Gastroesophageal sphincter (tissue), 4 donors: ENCODE data around the gene NUP93. TPM values are rescaled to one million over a fixed set of nuclear protein-coding genes. Genes with fewer than 3 reads are reported as not detected.

ENCODE experiments used
- ATAC-seq: fragments of 150-250 bp; one replicate; pipeline ENCODE4 v1.9.1; 2016; ENCODE audit warnings: mild to moderate bottlenecking, moderate library complexity
- H3K27ac ChIP-seq, 4 donors: fragments of 200-600 bp; sonication (generic) in 3 of 4; 1 replicate in 3 of 4; 2 replicates in 1 of 4; pipeline ENCODE4 v1.5.1; 2016 to 2019
- H3K27me3 ChIP-seq: fragments of 200-600 bp; sonication (generic); one replicate; pipeline ENCODE4 v1.5.1; 2019
- H3K36me3 ChIP-seq, 2 donors: fragments of 200-600 bp; sonication (generic); one replicate each; pipeline ENCODE4 v1.5.1; 2019; ENCODE audit warnings: control low read depth in 1 of 2
- H3K4me1 ChIP-seq, 3 donors: fragments of 200-600 bp; sonication (generic); 1 replicate in 2 of 3; 2 replicates in 1 of 3; pipeline ENCODE4 v1.5.1; 2016 to 2019; ENCODE audit warnings: control low read depth in 2 of 3
- H3K4me3 ChIP-seq, 2 donors: fragments of 200-600 bp; sonication (generic); one replicate each; pipeline ENCODE4 v1.5.1; 2019; ENCODE audit warnings: mild to moderate bottlenecking in 1 of 2, moderate library complexity in 1 of 2
- H3K9me3 ChIP-seq, 3 donors: fragments of 200-600 bp; sonication (generic); one replicate each; pipeline ENCODE4 v1.5.1; 2017 to 2019; ENCODE audit warnings: control low read depth in 2 of 3
- EP300 ChIP-seq: sonication (generic); formaldehyde crosslinking; IDR thresholded peaks from one replicate; pipeline ENCODE4 v1.6.1; 2017; ENCODE audit warnings: antibody characterized with exemption, mild to moderate bottlenecking
- POLR2A ChIP-seq, 2 donors: fragments of 450-650 bp; IDR thresholded peaks; one replicate each; pipeline ENCODE4 v1.6.1; 2017; ENCODE audit warnings: antibody characterized with exemption in 2 of 2, mild to moderate bottlenecking in 2 of 2, moderate library complexity in 1 of 2
- POLR2AphosphoS5 ChIP-seq: sonication (generic); formaldehyde crosslinking; IDR thresholded peaks from one replicate; pipeline ENCODE4 v1.6.1; 2017; ENCODE audit warnings: antibody characterized with exemption
- WGBS, 2 donors: methylation state at CpG; one replicate each; pipeline ENCODE4 v1.1.5; 2018; ENCODE audit warnings: low coverage in 1 of 2; 5-methylcytosine and 5-hydroxymethylcytosine counted together
- total RNA-seq, 4 donors: library from RNA; depleted of rRNA; stranded (reverse); fragments of >200 nt; gene quantifications; one replicate each; pipeline ENCODE4 v1.1.0, GENCODE V29; 2016
- TF ChIP-seq, protein P1 (sequence below), 4 experiments: fragments of 200-600 bp in 2 of 4; fragments of 450-650 bp in 2 of 4; sonication (generic) in 1 of 4; IDR thresholded peaks; one replicate each; pipeline ENCODE4 v1.5.1; 2017 to 2019; ENCODE audit warnings: antibody characterized with exemption in 4 of 4, mild to moderate bottlenecking in 2 of 4, moderate library complexity in 2 of 4

NUP93 gene
- total RNA-seq, 4 donors from 2014 or later, result 37.6 to 39.3 (median 38.9) TPM

DNA sequence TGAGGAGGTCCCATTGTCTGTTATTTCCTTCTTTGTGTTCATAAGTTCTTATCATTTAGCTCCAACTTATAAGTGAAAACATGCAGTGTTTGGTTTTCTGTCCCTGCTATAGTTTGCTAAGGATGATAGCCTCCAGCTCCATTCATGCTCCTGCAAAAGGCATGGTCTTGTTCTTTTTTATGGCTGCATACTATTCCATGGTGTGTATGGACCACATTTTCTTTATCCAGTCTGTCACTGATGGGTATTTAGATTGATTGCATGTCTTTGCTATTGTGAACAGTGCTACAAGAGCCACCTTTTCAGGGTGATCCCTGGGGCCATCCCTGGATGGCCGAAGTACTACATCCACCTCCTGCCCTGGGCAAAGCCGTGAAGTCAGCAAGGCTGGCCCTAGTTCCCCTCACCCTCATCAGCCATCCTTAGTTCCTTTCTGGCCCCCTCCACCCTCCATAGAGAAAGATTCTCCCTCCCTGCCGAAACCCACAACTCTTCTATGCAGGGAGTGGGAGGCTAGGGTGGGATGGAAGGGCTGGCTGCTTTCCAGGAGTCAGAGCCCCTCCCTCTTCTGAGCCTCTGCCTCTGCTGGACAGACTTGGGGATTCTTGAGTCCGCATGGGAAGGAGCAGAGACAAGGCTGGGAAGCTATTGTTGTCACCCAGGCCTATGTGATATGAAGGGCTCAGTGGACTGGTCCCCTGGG is 39.4 kb upstream of the NUP93 start:
- WGBS, 2 donors, result 80% methylated on average over 2 of the region's 4 CpGs; no CpG with 5 or more reads in 1 of the 2 donors
- H3K27ac ChIP-seq, result no peak overlapping the region
- no peak for ATAC-seq
- H3K36me3 ChIP-seq, result no peaks in the 10 kb centered on the region
- no peak overlapping the region for H3K4me3 ChIP-seq
- no peaks in the 10 kb centered on the region for H3K27me3 ChIP-seq
- H3K4me1 ChIP-seq, result no peaks in the 10 kb centered on the region
- no peak for TF ChIP-seq EP300
- TF ChIP-seq, protein P1, sequence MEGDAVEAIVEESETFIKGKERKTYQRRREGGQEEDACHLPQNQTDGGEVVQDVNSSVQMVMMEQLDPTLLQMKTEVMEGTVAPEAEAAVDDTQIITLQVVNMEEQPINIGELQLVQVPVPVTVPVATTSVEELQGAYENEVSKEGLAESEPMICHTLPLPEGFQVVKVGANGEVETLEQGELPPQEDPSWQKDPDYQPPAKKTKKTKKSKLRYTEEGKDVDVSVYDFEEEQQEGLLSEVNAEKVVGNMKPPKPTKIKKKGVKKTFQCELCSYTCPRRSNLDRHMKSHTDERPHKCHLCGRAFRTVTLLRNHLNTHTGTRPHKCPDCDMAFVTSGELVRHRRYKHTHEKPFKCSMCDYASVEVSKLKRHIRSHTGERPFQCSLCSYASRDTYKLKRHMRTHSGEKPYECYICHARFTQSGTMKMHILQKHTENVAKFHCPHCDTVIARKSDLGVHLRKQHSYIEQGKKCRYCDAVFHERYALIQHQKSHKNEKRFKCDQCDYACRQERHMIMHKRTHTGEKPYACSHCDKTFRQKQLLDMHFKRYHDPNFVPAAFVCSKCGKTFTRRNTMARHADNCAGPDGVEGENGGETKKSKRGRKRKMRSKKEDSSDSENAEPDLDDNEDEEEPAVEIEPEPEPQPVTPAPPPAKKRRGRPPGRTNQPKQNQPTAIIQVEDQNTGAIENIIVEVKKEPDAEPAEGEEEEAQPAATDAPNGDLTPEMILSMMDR (IDR thresholded peaks at IDR 0.05), result no peak
- TF ChIP-seq POLR2A (IDR thresholded peaks at IDR 0.05), result no peak
- TF ChIP-seq POLR2AphosphoS5, result no peak
- H3K9me3 ChIP-seq, result no peaks in the 10 kb centered on the region

DNA sequence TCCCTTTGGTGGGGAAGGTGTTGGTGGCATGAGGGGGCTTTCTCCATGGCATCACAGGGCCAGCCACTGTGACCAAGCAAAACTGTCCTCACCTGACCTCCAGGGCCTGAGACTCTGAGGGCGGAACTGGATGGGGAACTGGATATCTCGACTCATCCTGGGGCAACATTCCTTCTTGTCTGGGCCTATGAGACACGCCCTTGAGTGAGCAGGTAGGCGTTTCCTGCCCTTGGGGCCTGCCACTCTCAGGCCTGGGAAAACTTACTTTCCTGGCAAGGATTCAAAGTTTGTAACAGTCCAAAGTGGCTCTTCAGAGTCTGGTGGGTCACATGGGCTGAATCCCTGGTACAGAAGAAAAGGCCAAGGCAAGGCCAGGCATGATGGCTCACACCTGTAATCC is 38.0 kb upstream of the NUP93 start:
- WGBS, 2 donors, result no CpG with 5 or more reads among the region's 4 CpGs
- Histone ChIP-seq H3K4me1 (no peaks in the 10 kb centered on the region), H3K36me3 (no peaks in the 10 kb centered on the region), H3K27ac (no peak overlapping the region), H3K27me3 (no peaks in the 10 kb centered on the region), H3K9me3 (peaks cover 0 to 2% (median 0%) of the 10 kb centered on the region in 3 donors), H3K4me3 (no peak overlapping the region)
- ATAC-seq, result no peak
- TF ChIP-seq, protein P1 (IDR thresholded peaks at IDR 0.05), result no peak
- TF ChIP-seq POLR2A (IDR thresholded peaks at IDR 0.05) (no peak), POLR2AphosphoS5 (no peak), EP300 (no peak)

DNA sequence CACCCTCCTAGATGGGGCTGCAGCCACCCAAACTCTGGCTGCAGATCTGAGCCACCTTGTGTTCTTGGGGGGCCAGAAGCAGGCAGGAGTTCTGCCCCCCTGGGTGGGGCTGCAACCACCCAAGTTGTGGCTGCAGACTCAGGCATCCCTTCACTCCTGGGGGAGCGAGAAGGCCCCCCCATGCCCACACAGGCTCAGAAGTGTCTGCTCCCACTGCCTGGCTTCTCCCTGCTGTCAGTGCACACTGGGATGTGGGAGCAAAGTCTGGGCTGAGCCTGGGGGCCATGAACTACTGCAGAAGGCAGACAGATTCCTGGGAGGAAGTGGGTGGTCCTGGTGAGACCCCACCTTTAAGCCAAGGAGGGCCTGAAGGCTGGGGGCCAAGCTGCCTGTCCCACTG is 34.7 kb upstream of the NUP93 start:
- Histone ChIP-seq H3K9me3 (peaks cover 0 to 10% (median 0%) of the 10 kb centered on the region in 3 donors), H3K27ac (no peak overlapping the region), H3K4me1 (no peaks in the 10 kb centered on the region), H3K4me3 (no peak overlapping the region), H3K27me3 (no peaks in the 10 kb centered on the region), H3K36me3 (no peaks in the 10 kb centered on the region)
- no CpG with 5 or more reads among the region's 1 CpG for WGBS, 2 donors
- TF ChIP-seq, protein P1 (IDR thresholded peaks at IDR 0.05), result no peak
- no peak for TF ChIP-seq POLR2AphosphoS5
- TF ChIP-seq EP300, result no peak
- TF ChIP-seq POLR2A (IDR thresholded peaks at IDR 0.05), result no peak
- ATAC-seq, result no peak

DNA sequence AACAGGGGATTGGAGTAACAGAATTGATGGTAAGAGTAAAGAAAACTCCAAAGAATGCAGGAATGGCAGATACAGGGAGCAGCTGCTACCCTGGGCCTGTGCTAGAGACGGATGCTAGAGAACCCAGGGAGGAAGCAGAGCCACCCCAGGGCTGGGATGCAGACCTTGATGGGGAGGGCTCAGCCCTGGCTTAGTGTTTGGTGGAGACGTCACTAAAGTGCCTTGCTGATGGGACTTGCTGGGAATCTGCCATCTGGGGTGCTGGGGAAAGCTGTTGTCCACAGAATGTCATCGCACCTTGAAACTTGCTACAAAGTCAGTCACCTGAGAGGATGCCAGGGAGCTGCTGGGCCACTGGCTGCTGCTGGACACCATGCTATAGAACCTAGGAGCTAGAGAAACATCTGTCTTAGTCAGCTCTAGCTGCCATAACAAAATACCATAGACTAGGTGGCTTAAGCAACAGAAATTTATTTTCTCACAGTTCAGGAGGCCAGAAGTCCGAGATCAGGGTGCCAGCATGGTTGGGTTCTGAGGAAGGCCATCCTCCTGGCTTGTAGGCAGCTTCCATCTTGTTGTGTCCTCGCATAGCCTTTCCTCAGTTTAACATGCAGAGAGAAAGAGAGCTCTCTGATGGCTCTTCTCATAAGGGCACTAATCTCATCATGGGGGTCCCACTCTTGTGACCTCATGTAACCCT is 32.3 kb upstream of the NUP93 start:
- Histone ChIP-seq H3K27ac (no peak overlapping the region), H3K9me3 (peaks cover 0 to 10% (median 0%) of the 10 kb centered on the region in 3 donors), H3K4me1 (peaks cover 0 to 8% (median 0%) of the 10 kb centered on the region in 3 donors), H3K36me3 (no peaks in the 10 kb centered on the region), H3K27me3 (no peaks in the 10 kb centered on the region), H3K4me3 (no peak overlapping the region)
- TF ChIP-seq POLR2AphosphoS5 (no peak), EP300 (no peak), POLR2A (IDR thresholded peaks at IDR 0.05) (no peak)
- TF ChIP-seq, protein P1 (IDR thresholded peaks at IDR 0.05), result no peak
- WGBS, 2 donors, result 88 to 94% methylated on average over 3 to 5 of the region's 5 CpGs
- no peak for ATAC-seq

GRCh38 chr16:56700195-56700594 is 29.7 kb upstream of the NUP93 start:
- H3K4me3 ChIP-seq, result no peak overlapping the region
- peaks cover 0 to 8% (median 0%) of the 10 kb centered on the region in 3 donors for H3K4me1 ChIP-seq
- no peak overlapping the region for H3K27ac ChIP-seq
- peaks cover 0 to 10% (median 0%) of the 10 kb centered on the region in 3 donors for H3K9me3 ChIP-seq
- H3K27me3 ChIP-seq, result no peaks in the 10 kb centered on the region
- 35 to 63% methylated on average over 1 of the region's 1 CpG for WGBS, 2 donors
- H3K36me3 ChIP-seq, result no peaks in the 10 kb centered on the region
- no peak for ATAC-seq
- no peak for TF ChIP-seq POLR2A (IDR thresholded peaks at IDR 0.05)
- TF ChIP-seq POLR2AphosphoS5, result no peak
- no peak for TF ChIP-seq EP300
- TF ChIP-seq, protein P1 (IDR thresholded peaks at IDR 0.05), result no peak
